PC-9 (cell line): Measurements from ENCODE around the gene ZMAT5.

Source experiments
- CTCF ChIP-seq: fragments of 200-600 bp; sonication (generic); conservative IDR thresholded peaks from 2 replicates; pipeline ENCODE4 v1.6.1; 2017; ENCODE audit warnings: mixed run types, antibody characterized with exemption, mild to moderate bottlenecking, moderate library complexity
- EZH2 ChIP-seq: fragments of 200-600 bp; sonication (generic); IDR thresholded peaks from 2 replicates; pipeline ENCODE4 v1.8.0; 2017; ENCODE audit warnings: antibody characterized with exemption, low read depth

- TF ChIP-seq CTCF (no peak), EZH2 (0 out of 2 replicates have a peak, but pooled peaks have one; percentile 60)
Measured at GRCh38 chr22:29718949-29719898, 47.6 kb downstream of the ZMAT5 start.
